Type B pancreatic cell (in vitro differentiated cells): ENCODE data around the gene MAP2K5. TPM values are rescaled to one million over a fixed set of nuclear protein-coding genes. Genes with fewer than 3 reads are reported as not detected.

Experiments used
- DNase-seq: peaks from one replicate; pipeline ENCODE4 v3.0.0; 2021; ENCODE audit warnings: mixed read lengths; ENCODE audit not compliant: unreplicated experiment; ENCODE audit errors: extremely low spot score
- H3K27ac Mint-ChIP-seq: 2 replicates; pipeline ENCODE4 v1.8.0; 2021; ENCODE audit warnings: mild to moderate bottlenecking, mixed read lengths
- H3K27me3 Mint-ChIP-seq: 2 replicates; pipeline ENCODE4 v1.8.0; 2021; ENCODE audit warnings: mixed read lengths
- H3K36me3 Mint-ChIP-seq: 2 replicates; pipeline ENCODE4 v1.8.0; 2021; ENCODE audit warnings: mixed read lengths
- H3K4me1 Mint-ChIP-seq: one replicate; pipeline ENCODE4 v1.8.0; 2021; ENCODE audit warnings: mixed read lengths; ENCODE audit not compliant: unreplicated experiment
- H3K4me3 Mint-ChIP-seq: 2 replicates; pipeline ENCODE4 v1.8.0; 2021; ENCODE audit warnings: mild to moderate bottlenecking, mixed read lengths
- H3K9me3 Mint-ChIP-seq: 2 replicates; pipeline ENCODE4 v1.8.0; 2021; ENCODE audit warnings: mixed read lengths
- CTCF ChIP-seq: fragments of 200-600 bp; sonication (generic); conservative IDR thresholded peaks from 2 replicates; pipeline ENCODE4 v1.5.0; 2021; ENCODE audit warnings: antibody characterized with exemption, mild to moderate bottlenecking
- total RNA-seq: library from RNA; stranded (reverse); gene quantifications from 2 replicates; pipeline ENCODE4 v1.2.1, GENCODE V29; 2021; ENCODE audit warnings: low replicate concordance

Gene MAP2K5
- total RNA-seq, 1 donor from 2014 or later = 21.8 TPM

- no peak for TF ChIP-seq CTCF
- no peak for DNase-seq
- Mint-ChIP-seq H3K4me3 (no peak overlapping the region), H3K4me1 (peaks cover 16% of the 10 kb centered on the region), H3K9me3 (no peaks in the 10 kb centered on the region), H3K27me3 (no peaks in the 10 kb centered on the region), H3K27ac (no peak overlapping the region), H3K36me3 (peaks cover 3% of the 10 kb centered on the region)
These were observed 307.0 kb downstream of the MAP2K5 start for GRCh38 chr15:67849538-67849937.

- TF ChIP-seq CTCF = no peak
- peaks cover 3% of the 10 kb centered on the region for H3K36me3 Mint-ChIP-seq
- DNase-seq = no peak
- no peak overlapping the region for H3K4me3 Mint-ChIP-seq
- H3K27me3 Mint-ChIP-seq = no peaks in the 10 kb centered on the region
- peaks cover 8% of the 10 kb centered on the region for H3K4me1 Mint-ChIP-seq
- H3K9me3 Mint-ChIP-seq = no peaks in the 10 kb centered on the region
- no peak overlapping the region for H3K27ac Mint-ChIP-seq
These were observed 307.8 kb downstream of the MAP2K5 start for GRCh38 chr15:67850336-67850735.

- TF ChIP-seq CTCF = no peak
- Mint-ChIP-seq H3K4me3 (no peak overlapping the region), H3K4me1 (peaks cover 12% of the 10 kb centered on the region), H3K27ac (no peak overlapping the region), H3K36me3 (peaks cover 3% of the 10 kb centered on the region), H3K27me3 (no peaks in the 10 kb centered on the region), H3K9me3 (no peaks in the 10 kb centered on the region)
- DNase-seq = no peak
These were observed 308.6 kb downstream of the MAP2K5 start for GRCh38 chr15:67850994-67851571.

GRCh38 chr15:67852418-67852817 lies 309.9 kb downstream of the MAP2K5 start:
- H3K27me3 Mint-ChIP-seq = no peaks in the 10 kb centered on the region
- H3K9me3 Mint-ChIP-seq = no peaks in the 10 kb centered on the region
- no peak overlapping the region for H3K27ac Mint-ChIP-seq
- no peak overlapping the region for H3K4me3 Mint-ChIP-seq
- peaks cover 10% of the 10 kb centered on the region for H3K4me1 Mint-ChIP-seq
- TF ChIP-seq CTCF = no peak
- peaks cover 3% of the 10 kb centered on the region for H3K36me3 Mint-ChIP-seq
- DNase-seq = no peak

- no peak overlapping the region for H3K27ac Mint-ChIP-seq
- H3K27me3 Mint-ChIP-seq = no peaks in the 10 kb centered on the region
- H3K4me1 Mint-ChIP-seq = peaks cover 13% of the 10 kb centered on the region
- H3K36me3 Mint-ChIP-seq = peaks cover 3% of the 10 kb centered on the region
- no peaks in the 10 kb centered on the region for H3K9me3 Mint-ChIP-seq
- TF ChIP-seq CTCF = no peak
- no peak for DNase-seq
- no peak overlapping the region for H3K4me3 Mint-ChIP-seq
These were observed 311.0 kb downstream of the MAP2K5 start for GRCh38 chr15:67853454-67853853.

- Mint-ChIP-seq H3K9me3 (no peaks in the 10 kb centered on the region), H3K27ac (no peak overlapping the region), H3K36me3 (peaks cover 3% of the 10 kb centered on the region), H3K27me3 (no peaks in the 10 kb centered on the region), H3K4me1 (peaks cover 13% of the 10 kb centered on the region), H3K4me3 (no peak overlapping the region)
- no peak for TF ChIP-seq CTCF
- no peak for DNase-seq
These were observed 311.9 kb downstream of the MAP2K5 start for GRCh38 chr15:67854358-67854757.
